Measurements from ENCODE around the gene ITSN1.

The ITSN1 gene

DNA sequence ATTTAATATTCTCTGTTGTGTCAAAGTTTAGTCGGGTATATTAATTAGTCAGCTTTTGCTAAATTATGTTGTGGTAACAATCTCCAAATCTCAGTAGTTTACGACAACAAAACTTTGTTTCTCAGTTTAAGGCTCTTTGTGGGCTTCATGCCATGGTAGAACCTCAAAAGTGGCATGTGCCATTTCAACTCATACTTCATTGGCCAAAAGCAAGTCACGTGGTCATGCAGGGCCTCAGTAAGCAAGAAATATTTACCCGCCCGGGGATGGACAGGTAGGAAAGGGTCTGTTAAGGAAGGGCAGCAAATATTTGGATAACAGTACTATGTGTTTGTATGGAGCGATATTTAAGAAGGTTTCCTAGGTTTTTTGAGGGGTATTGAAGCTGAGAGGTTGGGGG lies 38.6 kb downstream of the ITSN1 start:
- no peak for DNase-seq (ENCODE audit: low read depth in 1 of 2, low spot score in 1 of 2)

DNA sequence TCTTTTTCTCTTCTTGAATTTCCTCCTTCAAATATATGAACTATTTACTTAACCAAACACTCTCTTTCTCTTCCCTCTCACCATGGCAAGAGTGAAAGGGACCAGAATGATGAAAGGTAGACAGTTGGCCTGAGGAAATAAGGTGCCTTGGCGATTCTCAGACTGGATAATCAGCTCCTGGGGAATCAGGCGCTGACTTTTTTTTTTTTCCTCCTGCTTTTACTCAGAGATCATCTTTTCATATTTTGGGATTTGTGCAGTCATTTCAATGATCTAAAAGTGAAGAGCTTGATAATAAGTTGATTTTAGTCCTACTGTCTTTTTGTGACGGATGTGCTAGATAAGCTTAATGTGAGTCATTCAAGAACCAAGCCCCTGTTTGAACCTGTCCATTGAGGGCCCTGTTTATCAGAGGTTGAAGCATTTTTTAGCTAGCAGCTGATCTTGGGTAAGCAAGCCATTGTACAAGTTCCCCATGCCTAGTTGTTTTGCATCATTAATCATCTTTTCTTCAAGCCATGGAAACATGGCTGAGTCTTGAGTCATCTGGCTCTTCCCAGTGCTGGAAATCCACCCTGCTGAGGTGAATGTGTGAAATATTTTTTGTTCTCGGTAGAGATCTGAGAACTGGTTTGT lies 40.8 kb downstream of the ITSN1 start:
- no peak for DNase-seq (ENCODE audit: low read depth in 1 of 2, low spot score in 1 of 2)

GRCh38 chr21:33684068-33684467 lies 41.8 kb downstream of the ITSN1 start:
- DNase-seq (ENCODE audit: low read depth in 1 of 2, low spot score in 1 of 2), result no peak

GRCh38 chr21:33684923-33685560 lies 42.7 kb downstream of the ITSN1 start:
- no peak for DNase-seq (ENCODE audit: low read depth in 1 of 2, low spot score in 1 of 2)

DNA sequence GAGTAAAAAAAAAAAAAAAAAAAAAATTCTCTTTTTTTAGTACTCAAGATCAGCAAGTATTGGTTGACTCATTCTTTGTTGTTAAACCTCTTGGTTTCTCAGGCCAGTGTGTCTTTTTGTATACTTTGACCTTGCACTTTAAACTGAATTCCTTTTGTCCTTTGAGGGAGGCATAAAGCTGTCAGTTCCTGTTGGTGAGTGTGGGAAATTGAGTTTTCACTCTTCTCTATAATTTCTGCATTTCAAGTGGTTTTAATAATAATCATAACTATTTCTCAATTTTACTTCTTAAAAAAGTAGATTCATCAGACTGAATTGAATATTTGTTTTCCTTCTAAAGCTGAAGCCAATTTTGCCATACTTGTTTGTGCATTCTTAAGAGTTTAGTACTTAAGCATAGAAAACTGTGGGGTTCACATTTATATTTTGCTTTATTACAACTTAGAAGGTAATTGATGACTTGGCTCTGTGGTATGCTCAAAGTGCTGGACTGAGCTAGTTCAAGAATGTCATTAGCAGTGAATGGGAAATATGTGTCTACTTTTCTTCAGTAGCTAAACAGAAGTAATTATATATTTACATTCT lies 43.4 kb downstream of the ITSN1 start:
- DNase-seq (ENCODE audit: low read depth in 1 of 2, low spot score in 1 of 2), result no peak

DNA sequence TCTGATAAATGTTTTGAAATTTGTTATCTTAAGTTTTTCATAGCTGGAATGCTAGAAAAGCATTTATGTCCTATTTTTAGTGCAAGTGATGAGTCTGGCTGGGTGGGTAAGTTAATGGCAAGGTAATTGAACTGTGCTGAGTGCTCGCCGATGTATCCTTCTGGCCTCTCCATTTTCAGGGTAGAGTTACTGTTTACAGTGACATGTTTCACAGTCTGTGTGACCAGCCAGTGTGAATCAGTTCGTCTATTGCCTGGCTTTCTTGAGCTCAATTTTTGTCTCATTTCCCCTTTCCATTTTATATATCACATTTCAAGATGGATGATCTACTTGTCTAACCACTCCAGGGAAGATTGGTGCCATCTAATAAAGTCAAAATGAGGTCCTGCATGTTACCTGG lies 44.1 kb downstream of the ITSN1 start:
- DNase-seq (ENCODE audit: low read depth in 1 of 2, low spot score in 1 of 2), result no peak

- no peak for DNase-seq (ENCODE audit: low read depth in 1 of 2, low spot score in 1 of 2)
Observed at GRCh38 chr21:33687634-33688033, 45.3 kb downstream of the ITSN1 start.

DNA sequence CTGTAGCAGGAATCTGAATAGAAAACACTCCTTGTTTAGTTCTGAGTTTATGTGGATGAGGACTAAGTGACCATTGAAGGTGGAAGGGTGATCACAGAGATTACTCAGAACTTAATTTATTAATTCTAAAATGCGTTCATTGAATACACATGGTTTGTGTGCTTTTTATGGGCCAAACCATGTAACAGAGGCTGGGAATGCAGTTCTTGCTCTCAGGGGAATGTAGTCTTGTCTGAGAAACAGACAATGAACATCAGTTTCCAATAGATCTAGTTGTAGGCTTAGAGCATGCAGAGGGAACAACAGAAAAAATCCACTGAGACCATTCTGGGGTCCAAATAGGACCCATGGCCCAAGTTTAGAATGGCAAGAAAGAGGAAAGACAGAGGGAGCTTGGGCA lies 46.1 kb downstream of the ITSN1 start:
- no peak for DNase-seq (ENCODE audit: low read depth in 1 of 2, low spot score in 1 of 2)

- DNase-seq (ENCODE audit: low read depth in 1 of 2, low spot score in 1 of 2), result no peak
Observed at GRCh38 chr21:33690874-33691273, 48.6 kb downstream of the ITSN1 start.

GRCh38 chr21:33691945-33692603 lies 49.8 kb downstream of the ITSN1 start:
- no peak for DNase-seq (ENCODE audit: low read depth in 1 of 2, low spot score in 1 of 2)

DNA sequence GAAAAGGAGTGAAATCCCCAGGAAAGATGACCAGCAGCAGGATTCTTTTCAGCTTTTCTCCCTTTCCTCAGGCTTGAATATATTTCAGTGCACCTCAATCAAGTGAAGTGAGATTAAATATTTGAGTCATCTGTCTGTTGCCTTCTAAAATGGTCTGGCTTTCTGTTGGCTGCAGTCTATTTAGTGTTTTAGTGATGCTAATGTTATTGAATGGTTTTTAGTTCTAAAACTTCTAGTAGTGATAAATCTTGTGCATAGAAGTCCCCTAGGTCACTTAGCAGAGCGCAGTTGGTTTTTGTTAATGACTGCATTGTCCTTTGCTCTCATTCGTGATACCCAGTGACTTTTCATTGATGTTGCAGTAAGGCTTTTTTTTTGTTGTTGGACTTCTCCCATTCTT lies 53.5 kb downstream of the ITSN1 start:
- no peak for DNase-seq (ENCODE audit: low read depth in 1 of 2, low spot score in 1 of 2)

GRCh38 chr21:33696465-33696864 lies 54.2 kb downstream of the ITSN1 start:
- no peak for DNase-seq (ENCODE audit: low read depth in 1 of 2, low spot score in 1 of 2)

GRCh38 chr21:33698087-33698860 lies 56.0 kb downstream of the ITSN1 start:
- DNase-seq (ENCODE audit: low read depth in 1 of 2, low spot score in 1 of 2), result no peak

DNA sequence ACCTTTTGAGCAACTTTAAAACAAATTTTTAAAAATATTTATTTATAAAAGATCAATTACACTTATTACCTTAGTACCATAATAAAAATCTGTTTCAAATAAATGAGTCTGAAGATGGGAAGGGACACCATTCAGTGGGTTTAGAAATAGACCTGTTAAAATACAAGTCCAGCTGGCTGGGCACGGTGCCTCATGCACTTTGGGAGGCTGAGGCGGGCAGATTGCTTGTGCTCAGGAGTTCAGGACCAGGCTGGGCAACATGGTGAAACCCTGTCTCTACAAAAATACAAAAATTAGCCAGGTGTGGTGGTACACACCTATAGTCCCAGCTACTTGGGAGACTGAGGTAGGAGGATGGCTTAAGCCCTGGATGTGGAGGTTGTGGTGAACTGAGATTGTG lies 57.0 kb downstream of the ITSN1 start:
- DNase-seq (ENCODE audit: low read depth in 1 of 2, low spot score in 1 of 2), result no peak

DNA sequence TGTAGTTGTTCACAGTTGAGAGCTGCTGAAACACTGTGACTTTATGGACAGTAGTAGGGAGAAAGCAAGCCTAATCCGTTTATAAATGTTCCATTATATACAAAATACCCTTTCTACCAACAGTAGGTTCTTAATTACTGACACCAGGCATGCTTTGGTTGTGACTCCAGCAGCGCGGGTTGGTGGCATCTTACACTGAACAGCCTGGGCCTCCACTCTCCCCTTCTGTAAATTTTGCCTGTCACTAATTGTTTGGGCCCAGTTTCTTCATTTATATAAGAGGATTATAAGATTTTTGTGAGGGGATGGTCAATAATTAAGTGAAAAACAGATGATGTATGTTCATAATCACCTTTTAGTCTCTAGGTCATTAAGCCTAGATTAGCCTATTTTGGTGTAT lies 58.2 kb downstream of the ITSN1 start:
- no peak for DNase-seq (ENCODE audit: low read depth in 1 of 2, low spot score in 1 of 2)

GRCh38 chr21:33703750-33704606 lies 61.7 kb downstream of the ITSN1 start:
- DNase-seq (ENCODE audit: low read depth in 1 of 2, low spot score in 1 of 2), result no peak

DNA sequence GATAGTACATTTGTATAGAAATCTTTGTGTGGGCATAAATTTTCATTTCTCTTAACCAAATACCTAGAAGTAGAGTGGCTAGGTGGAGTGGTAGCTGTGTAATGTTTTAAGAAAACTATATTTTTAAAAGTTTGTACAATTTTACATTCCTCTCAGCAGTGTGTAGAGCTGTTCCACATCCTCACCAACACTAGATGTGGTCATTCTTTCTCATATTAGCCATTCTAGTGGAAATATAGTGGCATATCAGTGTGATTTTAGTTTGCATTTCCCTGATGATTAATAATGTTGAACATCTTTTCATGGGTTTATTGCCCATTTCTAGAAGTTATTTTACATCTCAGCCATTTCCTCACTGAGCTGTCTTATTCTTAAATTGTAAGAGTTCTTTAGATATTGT lies 65.5 kb downstream of the ITSN1 start:
- DNase-seq (ENCODE audit: low read depth in 1 of 2, low spot score in 1 of 2), result no peak

DNA sequence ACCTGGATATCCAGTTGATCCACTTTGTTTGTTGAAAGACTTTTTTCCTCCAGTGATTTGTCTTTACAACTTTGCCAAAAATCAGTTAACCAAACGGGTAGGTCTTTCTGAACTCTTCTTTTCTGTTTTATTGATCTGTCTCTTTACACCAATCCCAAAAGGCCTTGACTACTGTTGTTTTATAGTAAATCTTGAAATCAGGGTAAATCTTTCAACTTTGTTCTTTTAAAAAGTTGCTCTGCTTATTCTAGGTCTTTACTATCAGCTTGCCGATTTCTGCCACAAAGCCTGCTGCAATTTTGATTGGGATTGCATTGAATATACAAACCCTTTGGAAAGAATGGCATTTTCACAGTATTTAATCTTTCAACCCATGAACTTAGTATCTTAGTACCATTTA lies 66.6 kb downstream of the ITSN1 start:
- no peak for DNase-seq (ENCODE audit: low read depth in 1 of 2, low spot score in 1 of 2)

GRCh38 chr21:33712022-33712803 lies 69.9 kb downstream of the ITSN1 start:
- DNase-seq (ENCODE audit: low read depth in 1 of 2, low spot score in 1 of 2), result no peak

GRCh38 chr21:33721081-33721480 lies 78.8 kb downstream of the ITSN1 start:
- no peak for DNase-seq (ENCODE audit: low read depth in 1 of 2, low spot score in 1 of 2)
